Measurements from ENCODE around the gene MAML3.

The MAML3 gene

DNA sequence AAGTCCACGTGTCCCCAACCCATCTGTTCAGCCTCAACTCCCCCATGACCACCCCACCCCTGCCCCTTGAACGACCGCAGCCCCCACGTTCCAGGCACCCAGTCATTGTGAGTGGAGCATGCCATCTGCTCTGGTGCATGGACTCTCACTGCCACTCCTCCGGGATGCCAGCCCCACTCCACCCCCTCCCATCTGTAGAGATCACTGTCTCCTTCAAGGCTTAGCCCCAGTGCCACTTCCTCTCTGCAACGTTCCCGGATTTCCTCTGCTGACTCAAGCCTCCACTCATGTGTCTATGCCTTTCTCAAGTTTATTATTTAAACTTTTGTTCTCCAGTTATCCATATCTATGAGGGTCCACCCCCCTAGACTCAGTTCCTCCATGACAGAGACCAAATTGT, 54.0 kb downstream of the MAML3 start:
- no peak for DNase-seq (ENCODE audit: low read depth)
- no peak overlapping the region for H3K4me3 ChIP-seq (ENCODE audit: low read depth, low read length)
- TF ChIP-seq, protein P1, sequence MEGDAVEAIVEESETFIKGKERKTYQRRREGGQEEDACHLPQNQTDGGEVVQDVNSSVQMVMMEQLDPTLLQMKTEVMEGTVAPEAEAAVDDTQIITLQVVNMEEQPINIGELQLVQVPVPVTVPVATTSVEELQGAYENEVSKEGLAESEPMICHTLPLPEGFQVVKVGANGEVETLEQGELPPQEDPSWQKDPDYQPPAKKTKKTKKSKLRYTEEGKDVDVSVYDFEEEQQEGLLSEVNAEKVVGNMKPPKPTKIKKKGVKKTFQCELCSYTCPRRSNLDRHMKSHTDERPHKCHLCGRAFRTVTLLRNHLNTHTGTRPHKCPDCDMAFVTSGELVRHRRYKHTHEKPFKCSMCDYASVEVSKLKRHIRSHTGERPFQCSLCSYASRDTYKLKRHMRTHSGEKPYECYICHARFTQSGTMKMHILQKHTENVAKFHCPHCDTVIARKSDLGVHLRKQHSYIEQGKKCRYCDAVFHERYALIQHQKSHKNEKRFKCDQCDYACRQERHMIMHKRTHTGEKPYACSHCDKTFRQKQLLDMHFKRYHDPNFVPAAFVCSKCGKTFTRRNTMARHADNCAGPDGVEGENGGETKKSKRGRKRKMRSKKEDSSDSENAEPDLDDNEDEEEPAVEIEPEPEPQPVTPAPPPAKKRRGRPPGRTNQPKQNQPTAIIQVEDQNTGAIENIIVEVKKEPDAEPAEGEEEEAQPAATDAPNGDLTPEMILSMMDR (conservative IDR thresholded peaks at IDR 0.05; ENCODE audit: low read depth, low read length) = no peak

DNA sequence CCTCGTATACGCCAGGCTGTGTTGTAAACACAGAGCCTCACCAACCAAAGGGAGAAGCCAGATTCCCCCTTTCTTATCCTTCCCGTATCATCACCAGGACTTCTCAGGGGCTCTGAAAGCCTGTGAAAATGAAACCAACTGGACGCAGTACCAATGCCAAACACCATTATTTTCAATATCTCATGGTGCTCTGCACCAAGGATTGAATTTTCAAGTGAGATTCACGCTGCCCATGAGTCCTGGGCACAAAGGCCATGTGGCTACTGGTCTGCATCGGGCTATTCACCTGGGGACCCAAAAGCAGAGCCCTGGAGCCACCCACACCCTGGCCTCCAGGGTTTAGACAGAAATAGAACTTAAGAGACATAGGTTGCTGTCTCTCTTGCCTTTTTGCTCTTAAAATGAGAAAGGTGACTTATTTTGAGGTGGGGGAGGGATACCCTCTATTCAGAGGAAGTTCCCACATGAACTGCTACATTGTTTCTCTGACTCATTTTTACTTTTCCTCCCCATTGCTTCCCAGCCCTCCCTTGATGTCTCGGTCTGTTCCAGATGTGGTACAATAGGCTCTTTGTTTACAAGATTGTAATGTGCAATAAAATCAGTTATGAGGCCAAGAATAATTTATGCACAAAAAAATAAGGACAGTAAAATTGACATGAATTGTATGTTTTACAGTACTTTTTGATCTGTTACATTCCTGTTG, 55.4 kb downstream of the MAML3 start:
- TF ChIP-seq, protein P1 (conservative IDR thresholded peaks at IDR 0.05; ENCODE audit: low read depth, low read length) = peak; percentile 5
- H3K4me3 ChIP-seq (ENCODE audit: low read depth, low read length) = no peak overlapping the region
- DNase-seq (ENCODE audit: low read depth) = peak; percentile 58

DNA sequence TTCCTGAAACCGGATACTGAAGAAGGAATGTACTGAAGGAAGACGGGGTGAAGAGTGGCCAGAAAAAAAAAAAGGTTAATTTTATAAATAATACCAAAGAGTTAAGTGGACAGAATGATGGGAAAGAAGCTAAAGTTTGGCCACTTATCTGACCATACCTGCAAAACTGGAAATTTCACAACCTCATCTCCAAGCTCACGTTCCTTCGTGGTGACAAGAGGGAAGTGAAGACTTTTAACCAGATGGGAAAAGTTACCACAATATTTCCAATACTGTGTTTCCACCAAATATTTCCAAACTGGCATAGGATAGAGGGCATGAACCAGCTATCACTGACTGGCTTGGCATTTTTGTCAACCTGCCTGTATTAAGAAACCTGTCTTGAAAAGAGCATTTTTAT, 56.4 kb downstream of the MAML3 start:
- no peak overlapping the region for H3K4me3 ChIP-seq (ENCODE audit: low read depth, low read length)
- DNase-seq (ENCODE audit: low read depth) = no peak
- TF ChIP-seq, protein P1 (conservative IDR thresholded peaks at IDR 0.05; ENCODE audit: low read depth, low read length) = no peak

DNA sequence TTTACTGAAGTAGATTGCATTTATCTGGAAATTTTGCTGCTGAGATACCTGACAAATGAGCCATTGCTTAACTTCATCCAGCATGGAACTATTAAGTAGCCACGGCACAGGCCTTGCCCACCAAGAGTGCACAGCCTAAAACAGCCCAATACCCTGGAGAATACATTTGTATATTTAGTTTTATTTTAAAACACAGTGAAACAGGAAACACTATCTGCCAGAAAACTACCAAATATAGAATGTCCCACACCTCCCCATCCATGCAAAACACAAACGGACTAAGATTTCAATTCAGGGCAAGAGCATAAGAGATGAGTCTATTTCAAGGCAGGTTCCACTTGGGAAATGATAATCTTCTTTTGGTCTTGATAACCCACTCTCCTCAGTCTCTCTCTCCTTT, 57.1 kb downstream of the MAML3 start:
- TF ChIP-seq, protein P1 (conservative IDR thresholded peaks at IDR 0.05; ENCODE audit: low read depth, low read length) = no peak
- peak; percentile 41 for DNase-seq (ENCODE audit: low read depth)
- no peak overlapping the region for H3K4me3 ChIP-seq (ENCODE audit: low read depth, low read length)

DNA sequence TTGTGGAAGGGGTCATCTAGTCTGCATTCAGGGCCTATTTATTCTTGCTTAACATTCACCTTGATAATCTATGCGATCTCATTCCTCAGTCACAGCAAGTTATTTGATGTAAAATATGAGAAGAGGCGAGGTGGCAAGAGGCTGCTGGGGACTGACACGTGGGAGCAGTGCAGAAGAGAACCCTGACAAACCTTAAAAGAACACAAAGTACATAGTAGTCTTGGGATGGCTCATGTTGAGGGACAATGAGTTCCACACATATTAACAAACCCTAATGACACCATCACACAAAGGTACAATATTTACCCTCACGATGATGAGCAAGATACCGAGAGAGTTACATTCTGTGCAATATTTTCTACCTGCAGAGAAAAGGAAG, 57.5 kb downstream of the MAML3 start:
- no peak for DNase-seq (ENCODE audit: low read depth)
- H3K4me3 ChIP-seq (ENCODE audit: low read depth, low read length) = no peak overlapping the region

DNA sequence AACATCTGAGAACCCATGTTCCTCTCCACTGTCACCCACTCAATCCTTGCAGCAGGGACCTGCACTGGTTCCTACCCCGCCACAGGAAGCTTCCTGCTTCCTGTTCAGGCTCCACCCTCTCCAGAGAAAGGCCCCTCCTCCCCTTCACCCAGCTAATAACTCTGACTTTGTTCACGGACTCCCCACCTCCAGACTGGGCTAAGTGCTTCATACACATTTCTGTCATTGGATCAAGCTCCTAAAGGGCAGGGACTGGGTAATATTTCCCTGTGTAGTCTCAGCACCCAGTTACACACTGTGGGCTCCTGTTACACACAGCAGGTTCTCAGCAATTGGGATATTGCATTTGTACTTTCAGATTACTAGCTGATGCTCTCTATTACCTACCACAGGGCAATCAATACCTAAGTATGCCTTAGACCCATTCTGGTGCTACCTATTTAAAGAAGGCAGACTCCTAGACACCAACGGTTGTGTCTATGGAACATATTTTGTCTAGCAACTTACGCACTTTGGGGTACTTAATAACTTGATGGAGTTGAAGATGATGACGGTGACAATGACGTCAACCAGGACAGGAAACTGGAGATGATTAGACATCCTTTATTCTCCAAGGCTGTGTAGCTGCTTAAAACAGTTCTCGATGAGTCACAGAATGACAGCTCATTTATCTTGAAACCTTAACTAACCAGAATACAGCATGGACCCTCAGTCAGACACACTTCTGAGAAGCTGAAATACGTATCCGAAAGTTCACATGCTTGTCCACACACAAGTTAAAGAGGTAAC, 58.1 kb downstream of the MAML3 start:
- TF ChIP-seq, protein P1 (conservative IDR thresholded peaks at IDR 0.05; ENCODE audit: low read depth, low read length) = no peak
- DNase-seq (ENCODE audit: low read depth) = peak; percentile 92
- H3K4me3 ChIP-seq (ENCODE audit: low read depth, low read length) = no peak overlapping the region

More for the DNA sequence above, 57.5 kb downstream of the MAML3 start:
- TF ChIP-seq, protein P1 (conservative IDR thresholded peaks at IDR 0.05; ENCODE audit: low read depth, low read length) = no peak
